Adrenal gland (tissue), 5 donors: ENCODE data around the gene ERBB2.

Experiments
- POLR2A ChIP-seq, 2 donors: fragments of 450-650 bp; IDR thresholded peaks; one replicate each; pipeline ENCODE4 v1.6.1; 2017; ENCODE audit warnings: antibody characterized with exemption in 2 of 2, mild to moderate bottlenecking in 2 of 2, moderate library complexity in 1 of 2
- TF ChIP-seq, protein P1 (sequence below), 6 experiments: fragments of 450-650 bp in 4 of 6; fragments of 200-600 bp in 2 of 6; sonication (generic) in 1 of 6; IDR thresholded peaks; 1 replicate in 5 of 6; 2 replicates in 1 of 6; pipeline versions ENCODE4 v1.5.1 to v1.8.0; 2016 to 2021; ENCODE audit warnings: antibody characterized with exemption in 6 of 6, mild to moderate bottlenecking in 2 of 6, moderate library complexity in 1 of 6
- donor health status: DM: no; HTN: no; CAD: no.

DNA sequence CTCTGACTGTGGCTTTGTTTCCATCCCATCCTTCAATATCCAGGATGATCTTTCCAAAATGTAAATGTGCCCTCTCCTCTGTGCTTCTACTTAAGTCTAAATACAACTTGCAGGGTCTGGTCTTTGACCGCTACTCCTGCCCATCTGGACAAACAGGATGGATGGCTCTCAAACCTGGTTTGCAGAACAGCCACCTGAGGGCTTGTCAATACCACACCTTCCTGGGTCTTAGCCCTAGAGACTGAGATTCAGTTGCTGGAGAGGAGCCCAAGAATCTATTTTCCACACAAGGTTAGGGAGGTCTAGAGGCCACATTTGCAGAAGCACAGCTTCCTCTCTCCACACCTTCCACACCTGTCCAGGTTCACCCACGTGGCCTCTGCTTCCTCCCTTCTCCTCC is 36.0 kb downstream of the ERBB2 start:
- TF ChIP-seq POLR2A (IDR thresholded peaks at IDR 0.05) = no peak
- TF ChIP-seq, protein P1, sequence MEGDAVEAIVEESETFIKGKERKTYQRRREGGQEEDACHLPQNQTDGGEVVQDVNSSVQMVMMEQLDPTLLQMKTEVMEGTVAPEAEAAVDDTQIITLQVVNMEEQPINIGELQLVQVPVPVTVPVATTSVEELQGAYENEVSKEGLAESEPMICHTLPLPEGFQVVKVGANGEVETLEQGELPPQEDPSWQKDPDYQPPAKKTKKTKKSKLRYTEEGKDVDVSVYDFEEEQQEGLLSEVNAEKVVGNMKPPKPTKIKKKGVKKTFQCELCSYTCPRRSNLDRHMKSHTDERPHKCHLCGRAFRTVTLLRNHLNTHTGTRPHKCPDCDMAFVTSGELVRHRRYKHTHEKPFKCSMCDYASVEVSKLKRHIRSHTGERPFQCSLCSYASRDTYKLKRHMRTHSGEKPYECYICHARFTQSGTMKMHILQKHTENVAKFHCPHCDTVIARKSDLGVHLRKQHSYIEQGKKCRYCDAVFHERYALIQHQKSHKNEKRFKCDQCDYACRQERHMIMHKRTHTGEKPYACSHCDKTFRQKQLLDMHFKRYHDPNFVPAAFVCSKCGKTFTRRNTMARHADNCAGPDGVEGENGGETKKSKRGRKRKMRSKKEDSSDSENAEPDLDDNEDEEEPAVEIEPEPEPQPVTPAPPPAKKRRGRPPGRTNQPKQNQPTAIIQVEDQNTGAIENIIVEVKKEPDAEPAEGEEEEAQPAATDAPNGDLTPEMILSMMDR (IDR thresholded peaks at IDR 0.05) = no peak
